DOHH2 (cell line): ENCODE measurements around the gene RINL.

Source experiments
- H3F3A ChIP-seq: fragments of 200-600 bp; sonication (generic), shearing (Covaris generic); 2 replicates; pipeline ENCODE4 v1.6.0; 2016; ENCODE audit warnings: antibody characterized with exemption, mild to moderate bottlenecking; ENCODE audit not compliant: control insufficient read depth, insufficient read depth
- H3K27ac ChIP-seq: fragments of 200-600 bp; sonication (generic); 2 replicates; pipeline ENCODE4 v1.5.1; 2014; ENCODE audit warnings: low read depth, mild to moderate bottlenecking, low read length, moderate library complexity
- H3K27me3 ChIP-seq: fragments of 200-600 bp; sonication (generic); 2 replicates; pipeline ENCODE4 v1.6.1; 2014; ENCODE audit warnings: mild to moderate bottlenecking, low read length, mixed read lengths; ENCODE audit not compliant: control insufficient read depth
- H3K36me3 ChIP-seq: fragments of 200-600 bp; sonication (generic); 2 replicates; pipeline ENCODE4 v1.6.1; 2014; ENCODE audit warnings: mild to moderate bottlenecking, low read length, moderate library complexity, mixed read lengths; ENCODE audit not compliant: control insufficient read depth
- H3K4me1 ChIP-seq: fragments of 200-600 bp; sonication (generic); 2 replicates; pipeline ENCODE4 v1.6.1; 2014; ENCODE audit warnings: mild to moderate bottlenecking, low read length, mixed read lengths; ENCODE audit not compliant: control insufficient read depth
- H3K4me2 ChIP-seq: fragments of 200-600 bp; sonication (generic); 2 replicates; pipeline ENCODE4 v1.6.0; 2014; ENCODE audit warnings: mild to moderate bottlenecking, low read length, moderate library complexity
- H3K4me3 ChIP-seq: fragments of 200-600 bp; sonication (generic); 2 replicates; pipeline ENCODE4 v1.5.1; 2014; ENCODE audit warnings: mild to moderate bottlenecking, low read length, mixed read lengths
- H3K79me2 ChIP-seq: fragments of 200-600 bp; sonication (generic); 2 replicates; pipeline ENCODE4 v1.6.1; 2014; ENCODE audit warnings: mild to moderate bottlenecking, low read length, mixed read lengths; ENCODE audit not compliant: control insufficient read depth
- H3K9me2 ChIP-seq: fragments of 200-600 bp; sonication (generic); replicated peaks from 2 replicates; pipeline ENCODE4 v1.6.1; 2014; ENCODE audit warnings: mild to moderate bottlenecking, low read length, mixed read lengths; ENCODE audit not compliant: control insufficient read depth
- H3K9me3 ChIP-seq: fragments of 200-600 bp; sonication (generic); 2 replicates; pipeline ENCODE4 v1.6.1; 2014; ENCODE audit warnings: antibody characterized with exemption, low read length, mixed read lengths; ENCODE audit not compliant: control insufficient read depth, insufficient read depth
- H4K20me1 ChIP-seq: fragments of 200-600 bp; sonication (generic); 2 replicates; pipeline ENCODE4 v1.6.0; 2014; ENCODE audit warnings: low read depth, mild to moderate bottlenecking, antibody characterized with exemption, low read length, moderate library complexity; ENCODE audit not compliant: control insufficient read depth, insufficient read depth
- EZH2phosphoT487 ChIP-seq: fragments of 200-600 bp; sonication (generic); IDR thresholded peaks from 2 replicates; pipeline ENCODE4 v1.6.1; 2017; ENCODE audit warnings: borderline replicate concordance, mild to moderate bottlenecking, antibody characterized with exemption, low read length, moderate library complexity, mixed read lengths
- TF ChIP-seq, protein P1 (sequence below): fragments of 200-600 bp; sonication (generic); IDR thresholded peaks from one replicate; pipeline ENCODE4 v1.5.1; 2014; ENCODE audit warnings: antibody characterized with exemption, mild to moderate bottlenecking, low read depth, low read length; ENCODE audit not compliant: poor library complexity, severe bottlenecking

Gene RINL

DNA sequence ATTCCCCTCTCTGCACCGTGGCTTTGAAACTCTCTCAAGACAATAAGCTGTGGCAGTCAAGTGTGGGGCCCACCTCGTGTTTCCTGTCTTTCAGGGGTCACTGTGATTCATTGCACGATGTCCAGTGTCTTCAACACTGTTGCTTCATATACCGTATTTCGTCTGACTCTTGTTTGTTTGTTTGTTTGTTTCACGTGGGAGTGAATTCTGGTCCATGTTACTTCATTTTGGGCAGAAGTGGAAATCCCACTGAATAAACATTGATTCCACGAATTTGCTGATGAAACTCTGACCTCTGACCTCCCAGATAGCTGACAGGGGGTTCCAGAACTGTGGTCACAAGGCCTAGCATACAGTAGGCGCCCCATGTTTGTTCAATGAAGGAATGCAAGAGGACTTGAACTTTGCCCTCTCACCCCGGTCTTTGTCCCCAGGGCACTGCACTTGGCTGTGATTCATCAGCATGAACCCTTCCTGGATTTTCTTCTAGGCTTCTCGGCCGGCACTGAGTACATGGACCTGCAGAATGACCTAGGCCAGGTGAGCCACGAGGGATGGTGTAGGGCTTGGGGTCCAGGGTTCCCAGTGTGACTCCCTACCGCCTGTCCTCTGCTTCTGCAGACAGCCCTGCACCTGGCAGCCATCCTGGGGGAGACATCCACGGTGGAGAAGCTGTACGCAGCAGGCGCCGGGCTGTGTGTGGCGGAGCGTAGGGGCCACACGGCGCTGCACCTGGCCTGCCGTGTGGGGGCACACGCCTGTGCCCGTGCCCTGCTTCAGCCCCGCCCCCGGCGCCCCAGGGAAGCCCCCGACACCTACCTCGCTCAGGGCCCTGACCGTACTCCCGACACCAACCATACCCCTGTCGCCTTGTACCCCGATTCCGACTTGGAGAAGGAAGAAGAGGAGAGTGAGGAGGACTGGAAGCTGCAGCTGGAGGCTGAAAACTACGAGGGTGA is 26.8 kb upstream of the RINL start:
- H3K4me2 ChIP-seq, result no peak overlapping the region
- H3K27me3 ChIP-seq, result no peaks in the 10 kb centered on the region
- H3K9me3 ChIP-seq, result peaks cover 5% of the 10 kb centered on the region
- H4K20me1 ChIP-seq, result no peaks in the 10 kb centered on the region
- no peak overlapping the region for H3K27ac ChIP-seq
- no peaks in the 10 kb centered on the region for H3K9me2 ChIP-seq
- no peaks in the 10 kb centered on the region for H3F3A ChIP-seq
- no peak for TF ChIP-seq EZH2phosphoT487
- TF ChIP-seq, protein P1, sequence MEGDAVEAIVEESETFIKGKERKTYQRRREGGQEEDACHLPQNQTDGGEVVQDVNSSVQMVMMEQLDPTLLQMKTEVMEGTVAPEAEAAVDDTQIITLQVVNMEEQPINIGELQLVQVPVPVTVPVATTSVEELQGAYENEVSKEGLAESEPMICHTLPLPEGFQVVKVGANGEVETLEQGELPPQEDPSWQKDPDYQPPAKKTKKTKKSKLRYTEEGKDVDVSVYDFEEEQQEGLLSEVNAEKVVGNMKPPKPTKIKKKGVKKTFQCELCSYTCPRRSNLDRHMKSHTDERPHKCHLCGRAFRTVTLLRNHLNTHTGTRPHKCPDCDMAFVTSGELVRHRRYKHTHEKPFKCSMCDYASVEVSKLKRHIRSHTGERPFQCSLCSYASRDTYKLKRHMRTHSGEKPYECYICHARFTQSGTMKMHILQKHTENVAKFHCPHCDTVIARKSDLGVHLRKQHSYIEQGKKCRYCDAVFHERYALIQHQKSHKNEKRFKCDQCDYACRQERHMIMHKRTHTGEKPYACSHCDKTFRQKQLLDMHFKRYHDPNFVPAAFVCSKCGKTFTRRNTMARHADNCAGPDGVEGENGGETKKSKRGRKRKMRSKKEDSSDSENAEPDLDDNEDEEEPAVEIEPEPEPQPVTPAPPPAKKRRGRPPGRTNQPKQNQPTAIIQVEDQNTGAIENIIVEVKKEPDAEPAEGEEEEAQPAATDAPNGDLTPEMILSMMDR, result no peak
- H3K4me1 ChIP-seq, result peaks cover 10% of the 10 kb centered on the region
- H3K4me3 ChIP-seq, result no peak overlapping the region
- H3K79me2 ChIP-seq, result peaks cover 38% of the 10 kb centered on the region
- peaks cover 40% of the 10 kb centered on the region for H3K36me3 ChIP-seq

DNA sequence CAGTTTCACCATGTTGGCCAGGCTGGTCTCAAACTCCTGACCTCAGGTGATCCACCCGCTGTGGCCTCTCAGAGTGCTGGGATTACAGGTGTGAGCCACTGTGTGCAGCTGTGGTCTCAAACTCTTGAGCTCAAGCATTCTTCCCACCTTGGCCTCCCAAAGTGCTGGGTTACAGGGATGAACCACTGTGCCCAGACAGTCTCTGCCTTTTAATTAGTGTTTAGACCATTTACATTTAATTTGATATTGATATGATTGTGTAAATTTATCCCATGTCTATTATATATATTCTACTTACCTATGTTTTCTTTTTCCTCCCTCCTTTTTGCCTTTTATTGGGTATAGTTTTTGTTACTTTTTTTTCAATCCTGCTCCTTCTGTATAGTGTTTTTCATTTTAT is 23.6 kb upstream of the RINL start:
- H3K9me3 ChIP-seq, result peaks cover 5% of the 10 kb centered on the region
- no peaks in the 10 kb centered on the region for H3K9me2 ChIP-seq
- peaks cover 20% of the 10 kb centered on the region for H3K4me1 ChIP-seq
- no peaks in the 10 kb centered on the region for H3F3A ChIP-seq
- H3K4me2 ChIP-seq, result peak overlapping the region; percentile 86; the same call in 1 of the 2 replicates
- TF ChIP-seq, protein P1, result no peak
- TF ChIP-seq EZH2phosphoT487, result no peak
- peak overlapping the region; percentile 36; the same call in 1 of the 2 replicates for H3K4me3 ChIP-seq
- no peaks in the 10 kb centered on the region for H4K20me1 ChIP-seq
- H3K27ac ChIP-seq, result no peak overlapping the region
- H3K79me2 ChIP-seq, result peaks cover 38% of the 10 kb centered on the region
- H3K36me3 ChIP-seq, result peaks cover 25% of the 10 kb centered on the region
- no peaks in the 10 kb centered on the region for H3K27me3 ChIP-seq

DNA sequence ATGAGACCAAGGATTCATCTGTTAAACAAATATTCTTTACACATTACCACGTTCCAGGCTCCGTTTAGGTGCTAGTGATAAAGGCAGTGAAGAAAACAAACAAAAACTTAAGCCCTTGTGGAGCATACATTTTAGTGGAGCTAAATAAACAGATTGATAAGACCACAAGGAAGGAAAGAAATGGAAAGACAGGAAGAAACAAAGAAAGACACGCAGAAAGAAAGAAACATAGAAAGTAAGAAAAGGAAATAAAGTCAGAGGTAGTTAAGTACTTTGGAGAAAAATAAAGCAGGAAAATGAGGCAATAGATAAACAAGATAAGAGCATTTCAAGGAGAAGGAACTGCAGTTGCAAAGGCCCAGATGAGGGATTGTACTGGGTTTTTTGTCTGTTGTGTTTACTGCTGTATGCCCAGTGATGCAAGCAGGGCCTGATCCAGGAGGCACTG is 22.7 kb upstream of the RINL start:
- H3K27me3 ChIP-seq, result no peaks in the 10 kb centered on the region
- H3K36me3 ChIP-seq, result peaks cover 23% of the 10 kb centered on the region
- no peaks in the 10 kb centered on the region for H3K9me2 ChIP-seq
- no peaks in the 10 kb centered on the region for H3F3A ChIP-seq
- peaks cover 38% of the 10 kb centered on the region for H3K79me2 ChIP-seq
- peak overlapping the region; percentile 86 for H3K4me2 ChIP-seq
- peak overlapping the region; percentile 30; the same call in 1 of the 2 replicates for H3K27ac ChIP-seq
- peak overlapping the region; percentile 93 for H3K4me3 ChIP-seq
- TF ChIP-seq EZH2phosphoT487, result no peak
- TF ChIP-seq, protein P1, result no peak
- peaks cover 20% of the 10 kb centered on the region for H3K4me1 ChIP-seq
- peaks cover 5% of the 10 kb centered on the region for H3K9me3 ChIP-seq
- H4K20me1 ChIP-seq, result no peaks in the 10 kb centered on the region
